OCI-LY1 (cell line): ENCODE results near the gene FBXO28.

Experiments
- CTCF ChIP-seq: fragments of 200-600 bp; sonication (generic), shearing (Covaris generic); IDR thresholded peaks from 2 replicates; pipeline ENCODE4 v1.5.1; 2017; ENCODE audit warnings: mild to moderate bottlenecking, antibody characterized with exemption, low read length, moderate library complexity, mixed read lengths
- EZH2 ChIP-seq: fragments of 200-600 bp; sonication (generic), shearing (Covaris generic); IDR thresholded peaks from 2 replicates; pipeline ENCODE4 v1.8.0; 2017; ENCODE audit warnings: borderline replicate concordance, mixed run types, mild to moderate bottlenecking, antibody characterized with exemption, low read length, moderate library complexity, mixed read lengths

GRCh38 chr1:224211206-224211962, 97.5 kb downstream of the FBXO28 start:
- TF ChIP-seq CTCF (no peak), EZH2 (no peak)
